NCI-H82 treated with DMSO at 0.1 percent for 48 hours (cell line): Measurements from ENCODE around the gene NTMT2.

Source experiments
- DNase-seq: peaks from one replicate; lab custom pipeline; 2025; ENCODE audit not compliant: unreplicated experiment; lab: John Stamatoyannopoulos, UW

Gene NTMT2

DNA sequence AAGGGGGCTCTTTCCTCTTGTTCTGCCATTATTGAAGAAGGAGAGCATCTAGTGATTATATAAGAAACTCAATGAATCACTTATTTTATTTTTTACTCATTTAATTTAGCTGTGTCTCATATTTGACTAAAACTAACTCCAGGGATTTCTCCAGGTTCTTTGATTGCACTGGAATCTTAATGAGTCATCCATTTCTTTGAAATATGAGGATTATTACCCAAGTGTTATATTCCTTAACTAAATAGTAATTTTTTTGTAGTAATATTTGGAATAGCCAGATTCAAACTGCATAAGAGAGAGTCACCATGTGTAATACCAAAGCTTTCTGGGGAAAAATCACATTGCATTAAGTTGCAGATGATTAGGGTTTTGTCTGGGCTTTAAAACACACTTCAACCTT lies 59.5 kb downstream of the NTMT2 start:
- DNase-seq: no peak

DNA sequence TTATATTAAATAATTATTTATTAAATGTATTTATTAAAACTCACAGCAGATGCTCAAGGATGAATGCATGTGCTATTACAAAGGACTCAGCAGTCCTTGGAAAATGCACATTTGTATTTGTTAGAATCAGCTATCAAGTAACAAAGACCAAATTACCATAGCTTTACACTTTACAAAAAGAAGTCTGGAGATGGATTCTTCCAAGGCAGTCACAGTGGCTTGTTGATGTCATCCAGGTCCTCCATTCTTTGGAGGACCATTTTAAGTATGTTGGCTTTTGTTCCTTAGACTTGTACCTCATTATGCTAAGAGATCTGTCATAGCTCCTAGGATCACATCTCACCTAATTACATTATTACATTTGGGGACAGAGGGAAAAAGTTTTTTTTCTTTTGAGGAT lies 63.4 kb downstream of the NTMT2 start:
- no peak for DNase-seq

DNA sequence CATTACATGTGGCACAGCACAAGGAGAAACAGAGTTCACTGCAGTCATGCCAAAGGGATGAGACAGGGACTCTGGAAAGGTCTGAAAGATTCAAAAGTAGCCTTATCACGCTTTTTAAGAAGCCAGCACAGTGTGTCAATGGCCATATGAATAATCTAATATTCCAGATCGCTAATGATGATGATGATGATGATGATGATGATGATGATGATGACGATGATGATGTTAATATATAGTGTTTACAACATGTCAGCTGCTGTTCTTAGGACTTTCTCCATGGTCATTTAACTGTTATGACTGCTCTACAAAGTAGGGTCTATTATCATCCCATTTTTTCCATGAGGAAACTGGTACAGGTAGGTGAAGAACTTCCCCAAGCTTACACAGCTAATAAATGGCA lies 64.4 kb downstream of the NTMT2 start:
- DNase-seq: no peak

DNA sequence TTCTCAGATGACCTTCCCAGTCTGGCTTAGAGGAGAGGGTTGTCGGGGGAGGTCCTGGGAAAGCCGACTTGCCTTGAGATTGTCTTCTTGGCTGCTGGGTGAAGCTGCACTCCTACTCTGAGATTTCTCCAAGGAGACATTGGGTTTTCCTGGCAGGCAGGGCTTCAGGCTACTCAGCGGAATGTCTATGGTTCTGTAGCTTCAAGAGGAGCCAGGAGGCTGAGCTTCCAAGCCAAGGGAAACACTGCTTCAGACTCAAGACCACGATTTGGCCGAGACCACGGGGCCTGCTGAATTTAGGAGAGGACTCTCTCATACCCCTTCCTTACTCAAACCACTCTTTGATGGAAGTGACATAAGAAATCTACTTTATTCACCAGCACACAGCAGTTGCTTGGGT lies 67.8 kb downstream of the NTMT2 start:
- DNase-seq: no peak

DNA sequence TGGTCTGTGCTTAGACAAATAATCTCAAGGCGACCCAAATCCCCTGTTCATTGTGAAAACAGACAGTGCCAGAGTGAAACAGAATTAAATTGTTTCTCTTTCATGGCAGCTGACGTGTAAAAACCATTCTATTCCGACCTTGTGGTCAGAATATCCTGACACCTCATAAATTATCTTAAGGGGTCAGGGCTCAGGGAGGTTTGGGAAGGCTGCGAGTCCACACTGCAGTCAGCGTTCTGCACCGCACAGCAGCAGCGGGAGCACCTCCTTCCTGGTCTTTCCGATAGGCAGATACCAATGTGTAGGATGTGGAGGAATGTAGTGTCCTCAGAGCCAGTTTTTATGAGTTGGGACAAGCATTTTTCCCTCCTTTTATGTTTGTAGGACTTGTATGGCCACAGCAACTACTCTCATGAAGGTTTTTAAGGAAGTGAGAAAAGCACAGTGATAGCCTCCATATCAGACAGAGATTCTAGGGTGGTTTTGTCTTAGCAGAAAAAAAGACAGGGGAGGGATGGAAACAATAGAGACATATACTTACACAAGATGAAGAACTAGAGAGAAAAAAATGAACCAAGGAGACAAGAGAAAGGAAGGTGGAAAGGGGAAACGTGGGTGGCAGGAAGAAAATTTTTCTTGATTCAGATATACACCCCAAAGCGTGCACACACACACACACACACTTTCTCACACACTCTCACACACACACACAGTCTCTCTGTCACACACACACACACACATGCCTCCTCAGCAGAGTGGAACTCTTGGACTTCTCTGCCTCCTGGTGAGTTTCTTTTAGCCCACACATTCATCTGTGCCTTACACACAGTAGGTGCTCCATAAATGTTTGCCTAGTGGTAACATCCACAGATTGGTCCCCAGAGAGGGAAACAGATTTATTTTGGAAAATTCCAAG lies 68.6 kb downstream of the NTMT2 start:
- DNase-seq: no peak

DNA sequence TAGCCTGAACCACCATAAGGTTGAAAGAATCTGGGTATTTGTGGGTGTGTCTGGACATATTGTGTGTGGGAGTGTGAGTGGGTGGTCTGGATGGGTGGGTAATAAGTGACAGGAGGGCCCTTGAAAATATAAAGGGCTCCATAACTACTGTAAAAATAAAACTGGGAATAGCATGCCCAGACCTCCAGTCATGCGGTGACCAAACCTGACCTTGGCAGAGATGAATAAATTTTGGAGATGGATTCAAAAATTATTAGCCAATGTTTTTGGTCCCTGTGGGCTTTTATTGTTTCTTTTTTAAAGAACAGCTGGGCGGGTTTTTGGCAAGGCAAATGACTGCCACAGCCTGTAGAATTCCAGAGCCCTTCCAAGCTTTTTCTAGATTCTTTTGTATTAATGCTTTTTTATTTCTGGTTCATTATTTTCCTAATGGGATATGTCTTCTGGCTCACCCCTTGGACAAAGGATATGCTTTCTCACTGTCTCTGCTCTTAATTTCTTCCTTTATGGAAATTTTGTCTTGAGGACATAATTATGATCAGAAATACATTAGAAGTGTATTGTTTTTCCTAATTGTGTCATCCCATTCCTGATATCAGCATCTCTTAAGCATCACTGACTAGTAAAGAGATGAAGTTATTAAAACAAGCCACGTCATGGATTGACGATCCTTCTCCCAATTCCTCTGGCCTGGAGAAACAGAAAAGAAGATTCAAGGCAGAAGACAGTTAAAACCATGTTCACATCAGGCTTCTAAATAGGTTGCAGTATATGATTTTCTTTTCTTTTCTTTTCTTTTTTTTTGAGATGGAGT lies 69.5 kb downstream of the NTMT2 start:
- DNase-seq: no peak

DNA sequence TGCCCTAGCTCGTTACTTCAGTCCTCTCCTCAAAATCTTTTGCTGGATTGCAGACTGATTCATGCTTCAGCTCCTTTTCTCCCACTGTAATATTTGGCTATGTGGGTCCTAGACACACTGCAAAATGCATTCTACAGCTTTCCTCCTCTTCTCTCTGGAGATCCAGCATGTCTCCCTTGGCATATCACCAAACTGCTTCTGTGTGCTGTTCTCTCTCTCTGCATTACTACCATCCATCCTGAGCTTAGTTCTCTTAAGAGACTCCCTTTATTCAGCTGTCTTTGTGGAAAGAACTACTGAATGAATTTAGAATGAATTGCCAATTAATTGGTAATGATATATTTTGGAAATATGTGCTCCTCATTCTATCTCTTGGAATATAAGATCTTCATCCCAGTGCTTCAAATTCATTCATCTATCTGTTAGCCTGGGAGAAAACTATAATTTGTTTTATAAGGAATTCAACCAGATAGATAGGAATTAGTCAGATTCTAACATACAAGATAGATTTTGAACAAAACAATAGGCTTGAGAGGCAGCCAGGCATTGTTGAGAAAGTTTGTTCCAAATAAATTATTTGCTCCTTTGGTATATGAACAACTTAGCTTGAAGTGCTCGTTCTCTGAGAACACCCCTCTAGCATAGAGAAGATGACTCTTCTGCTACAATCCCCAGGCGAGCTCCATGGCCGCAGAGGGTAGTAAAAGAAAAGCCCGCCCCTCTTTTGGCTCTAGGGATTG lies 71.9 kb downstream of the NTMT2 start:
- DNase-seq: no peak

DNA sequence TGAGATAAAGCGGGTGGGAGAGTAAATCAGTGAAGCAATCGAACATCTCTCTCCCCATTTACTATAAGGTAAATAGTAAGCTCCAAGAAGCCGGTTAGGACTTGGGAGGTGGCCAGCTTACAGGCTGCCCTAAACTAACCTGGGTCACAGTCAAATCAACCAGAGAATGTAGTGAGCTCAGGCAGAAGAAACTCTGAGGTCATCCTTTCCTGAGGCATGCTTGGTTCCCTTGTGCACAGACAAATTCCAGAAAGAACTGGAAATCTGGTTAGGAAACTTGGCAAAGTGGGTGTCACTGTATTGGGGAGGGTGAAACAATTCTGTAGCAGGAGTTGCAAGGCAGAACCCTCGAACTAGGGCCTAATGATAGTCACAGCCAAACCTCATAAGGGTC lies 72.5 kb downstream of the NTMT2 start:
- DNase-seq: no peak
